IMR-90 (cell line): ENCODE measurements around the gene FAM3D. TPM values are rescaled to one million over a fixed set of nuclear protein-coding genes. Genes with fewer than 3 reads are reported as not detected.

Source experiments
- ATAC-seq: fragments of 200-7000 bp; cut with Tn5 transposase; 2 replicates; pipeline ENCODE4 v1.9.1; 2020; ENCODE audit warnings: low read depth, mild to moderate bottlenecking, moderate library complexity
- BruUV-seq: library from RNA; stranded (reverse); fragments of 400-500 nt; replicated peaks from 2 replicates; lab custom pipeline; 2021; lab: Mats Ljungman, UMichigan
- CTCF ChIA-PET: fragments of 300-600 bp; formaldehyde crosslinking; extraction: SDS; loops from one replicate; lab custom pipeline; 2021; ENCODE audit warnings: antibody characterized with exemption; lab: Yijun Ruan, JAX
- POLR2A ChIA-PET: fragments of 300-600 bp; sonication (Branson Sonifier 250); formaldehyde crosslinking; loops from one replicate; lab custom pipeline; 2022; ENCODE audit warnings: antibody characterized with exemption; ENCODE audit not compliant: unreplicated experiment; lab: Charles Lee
- DNase-seq: peaks from one replicate; pipeline ENCODE4 v3.0.0; 2013
- H2AFZ ChIP-seq: replicated peaks from 2 replicates; pipeline ENCODE3; 2013; ENCODE audit warnings: low read length, mild to moderate bottlenecking; ENCODE audit not compliant: poor library complexity
- H2AK5ac ChIP-seq: 2 replicates; pipeline ENCODE4 v1.6.1; 2013; ENCODE audit warnings: low read depth, low read length, inconsistent platforms
- H2AK9ac ChIP-seq: replicated peaks from 2 replicates; pipeline ENCODE3; 2013; ENCODE audit warnings: mild to moderate bottlenecking, low read depth, low read length, moderate library complexity; ENCODE audit not compliant: poor library complexity
- H2BK120ac ChIP-seq: 2 replicates; pipeline ENCODE4 v1.6.1; 2013; ENCODE audit warnings: low read depth, low read length, inconsistent platforms
- H2BK15ac ChIP-seq: 3 replicates; pipeline ENCODE4 v1.6.1; 2013; ENCODE audit warnings: low read depth, low read length, inconsistent platforms
- H2BK20ac ChIP-seq: 2 replicates; pipeline ENCODE4 v1.6.1; 2013; ENCODE audit warnings: low read depth, mild to moderate bottlenecking, inconsistent platforms, low read length, moderate library complexity
- H2BK5ac ChIP-seq: 2 replicates; pipeline ENCODE4 v1.6.1; 2013; ENCODE audit warnings: mild to moderate bottlenecking, low read depth, low read length, inconsistent platforms; ENCODE audit not compliant: poor library complexity, severe bottlenecking
- H3K14ac ChIP-seq: replicated peaks from 2 replicates; pipeline ENCODE4 v1.6.1; 2013; ENCODE audit warnings: low read depth, low read length, inconsistent platforms
- H3K18ac ChIP-seq: 2 replicates; pipeline ENCODE4 v1.6.1; 2013; ENCODE audit warnings: low read depth, low read length, control low read depth
- H3K23ac ChIP-seq: 2 replicates; pipeline ENCODE4 v1.6.1; 2013; ENCODE audit warnings: low read depth, low read length, inconsistent platforms
- H3K27ac ChIP-seq: 2 replicates; pipeline ENCODE4 v1.5.1; 2013; ENCODE audit warnings: mild to moderate bottlenecking, control low read depth, low read length; ENCODE audit not compliant: insufficient read depth
- H3K27me3 ChIP-seq: 2 replicates; pipeline ENCODE4 v1.6.1; 2013; ENCODE audit warnings: low read length; ENCODE audit not compliant: control insufficient read depth, insufficient read depth
- H3K36me3 ChIP-seq: 2 replicates; pipeline ENCODE4 v1.6.1; 2013; ENCODE audit warnings: low read length, mixed read lengths; ENCODE audit not compliant: control insufficient read depth, insufficient read depth
- H3K4ac ChIP-seq: 2 replicates; pipeline ENCODE4 v1.6.1; 2013; ENCODE audit warnings: low read depth, low read length, inconsistent platforms
- H3K4me1 ChIP-seq: 2 replicates; pipeline ENCODE4 v1.6.1; 2013; ENCODE audit warnings: low read length, mixed read lengths; ENCODE audit not compliant: control insufficient read depth, insufficient read depth
- H3K4me2 ChIP-seq: 2 replicates; pipeline ENCODE4 v1.6.1; 2013; ENCODE audit warnings: low read depth, mild to moderate bottlenecking, control low read depth, low read length, moderate library complexity
- H3K4me3 ChIP-seq: 2 replicates; pipeline ENCODE4 v1.5.1; 2013; ENCODE audit warnings: low read depth, mild to moderate bottlenecking, control low read depth, low read length, moderate library complexity; ENCODE audit not compliant: insufficient read depth
- H3K56ac ChIP-seq: 2 replicates; pipeline ENCODE4 v1.6.1; 2013; ENCODE audit warnings: low read length, inconsistent platforms; ENCODE audit not compliant: insufficient read depth; ENCODE audit errors: extremely low read depth
- H3K79me1 ChIP-seq, 2 experiments: 2 replicates each; pipeline ENCODE4 v1.6.1; 2013; ENCODE audit warnings: low read length in 2 of 2, inconsistent platforms in 1 of 2, low read depth in 1 of 2
- H3K9ac ChIP-seq: 2 replicates; pipeline ENCODE4 v1.6.1; 2013; ENCODE audit warnings: low read depth, low read length, control low read depth
- H3K9me1 ChIP-seq: 2 replicates; pipeline ENCODE4 v1.6.1; 2013; ENCODE audit warnings: low read length, inconsistent platforms; ENCODE audit not compliant: insufficient read depth
- H3K9me3 ChIP-seq: 2 replicates; pipeline ENCODE4 v1.6.1; 2013; ENCODE audit warnings: low read length; ENCODE audit not compliant: control insufficient read depth, insufficient read depth
- H4K20me1 ChIP-seq: 2 replicates; pipeline ENCODE4 v1.6.1; 2013; ENCODE audit warnings: low read length, inconsistent platforms; ENCODE audit not compliant: insufficient read depth
- H4K5ac ChIP-seq: 2 replicates; pipeline ENCODE4 v1.6.1; 2013; ENCODE audit warnings: mild to moderate bottlenecking, low read depth, low read length, control low read depth
- H4K8ac ChIP-seq, 2 experiments: 2 replicates each; pipeline ENCODE4 v1.6.1; 2013; ENCODE audit warnings: low read depth in 2 of 2, low read length in 2 of 2, control low read depth in 1 of 2, inconsistent platforms in 1 of 2
- H4K91ac ChIP-seq: 2 replicates; pipeline ENCODE4 v1.6.1; 2013; ENCODE audit warnings: low read depth, low read length, inconsistent platforms; ENCODE audit not compliant: insufficient read depth
- BHLHE40 ChIP-seq: fragments of 150-350 bp; IDR thresholded peaks from 2 replicates; pipeline ENCODE4 v1.6.1; 2016; ENCODE audit warnings: mild to moderate bottlenecking, low read depth, low read length
- CEBPB ChIP-seq: IDR thresholded peaks from 2 replicates; pipeline ENCODE4 v1.6.1; 2012; ENCODE audit warnings: low read depth, low read length, improper control_type of control experiment
- CHD1 ChIP-seq: IDR thresholded peaks from 2 replicates; pipeline ENCODE4 v1.6.1; 2012; ENCODE audit warnings: low read depth, low read length, improper control_type of control experiment
- CTCF ChIP-seq: conservative IDR thresholded peaks from 2 replicates; pipeline ENCODE4 v1.5.1; 2012; ENCODE audit warnings: mild to moderate bottlenecking, low read depth, low read length, improper control_type of control experiment
- FOS ChIP-seq: fragments of 150-350 bp; IDR thresholded peaks from 2 replicates; pipeline ENCODE4 v1.6.1; 2016; ENCODE audit warnings: low read depth, low read length
- MAFK ChIP-seq: IDR thresholded peaks from 2 replicates; pipeline ENCODE4 v1.6.1; 2012; ENCODE audit warnings: low read depth, low read length, improper control_type of control experiment
- MAZ ChIP-seq: IDR thresholded peaks from 2 replicates; pipeline ENCODE4 v1.6.1; 2012; ENCODE audit warnings: low read depth, mild to moderate bottlenecking, low read length, improper control_type of control experiment, moderate library complexity, borderline replicate concordance
- MXI1 ChIP-seq: IDR thresholded peaks from 2 replicates; pipeline ENCODE4 v1.6.1; 2012; ENCODE audit warnings: low read depth, mild to moderate bottlenecking, low read length, moderate library complexity, borderline replicate concordance
- NFE2L2 ChIP-seq: fragments of 150-350 bp; IDR thresholded peaks from 2 replicates; pipeline ENCODE4 v1.6.1; 2016; ENCODE audit warnings: low read depth, mild to moderate bottlenecking, low read length
- POLR2A ChIP-seq: IDR thresholded peaks from 2 replicates; pipeline ENCODE4 v1.6.1; 2012; ENCODE audit warnings: mild to moderate bottlenecking, low read depth, low read length
- RAD21 ChIP-seq: IDR thresholded peaks from 2 replicates; pipeline ENCODE4 v1.6.1; 2012; ENCODE audit warnings: low read length, improper control_type of control experiment
- RCOR1 ChIP-seq: IDR thresholded peaks from 2 replicates; pipeline ENCODE4 v1.6.1; 2012; ENCODE audit warnings: mild to moderate bottlenecking, low read length, improper control_type of control experiment; ENCODE audit not compliant: insufficient replicate concordance
- RFX5 ChIP-seq: IDR thresholded peaks from 2 replicates; pipeline ENCODE4 v1.8.0; 2012; ENCODE audit warnings: low read depth, mild to moderate bottlenecking, low read length, moderate library complexity
- SMC3 ChIP-seq: fragments of 150-350 bp; IDR thresholded peaks from 2 replicates; pipeline ENCODE4 v1.6.1; 2016; ENCODE audit warnings: low read depth, mild to moderate bottlenecking, antibody characterized with exemption, low read length, moderate library complexity
- USF2 ChIP-seq: fragments of 150-350 bp; IDR thresholded peaks from 2 replicates; pipeline ENCODE4 v1.6.1; 2017; ENCODE audit warnings: mild to moderate bottlenecking, antibody characterized with exemption, low read length, low read depth
- WGBS, 2 experiments: methylation state at CpG; one replicate each; pipeline versions ENCODE4 v1.1.5 to v1.1.7; 2013; ENCODE audit warnings: missing lambda C conversion rate in 2 of 2; ENCODE audit not compliant: insufficient read length in 1 of 2; ENCODE audit errors: extremely low coverage in 2 of 2; 5-methylcytosine and 5-hydroxymethylcytosine counted together
- dilution Hi-C: fragments of 300-500 bp; cut with HindIII; formaldehyde crosslinking; loops from one replicate; pipeline ENCODE4 v1.14.3; 2018; ENCODE audit warnings: low sequenced_read_pairs; ENCODE audit not compliant: unreplicated experiment
- in situ Hi-C: fragments of 300-500 bp; cut with MboI; formaldehyde crosslinking; loops from 3 replicates; pipeline ENCODE4 v1.14.3; 2019; ENCODE audit warnings: low sequenced_read_pairs, inconsistent platforms, mixed read lengths
- intact Hi-C: fragments of 100-400 bp; cut with micrococcal nuclease; formaldehyde crosslinking; loops from 2 replicates; pipeline ENCODE4 v1.10.0; 2022
- polyA plus RNA-seq, 3 experiments: library from polyadenylated mRNA; depleted of rRNA; stranded (reverse); fragments of >200 nt; gene quantifications; 2 replicates each; pipeline ENCODE4 v1.2.3, GENCODE V29; 2012; ENCODE audit warnings: low replicate concordance in 1 of 3
- total RNA-seq: library from RNA; depleted of rRNA; stranded (reverse); fragments of >200 nt; gene quantifications from 2 replicates; pipeline ENCODE4 v1.2.3, GENCODE V29; 2012
- TF ChIP-seq, protein P1 (sequence below): fragments of 150-350 bp; IDR thresholded peaks from 2 replicates; pipeline ENCODE4 v1.6.1; 2016; ENCODE audit warnings: low read depth, mild to moderate bottlenecking, low read length, moderate library complexity, borderline replicate concordance

FAM3D gene
- total and polyA plus RNA-seq, 2 of the 4 experiments (the other 2 are of a cell fraction), result not detected

- BruUV-seq, result no TSS peak
- H2AK5ac ChIP-seq, result no peak overlapping the region
- no peaks in the 10 kb centered on the region for H3K79me1 ChIP-seq
- intact Hi-C loops (no loop called here), dilution Hi-C loops (no loop called here), in situ Hi-C loops (no loop called here)
- H3K23ac ChIP-seq, result no peak overlapping the region
- no peak overlapping the region for H4K91ac ChIP-seq
- H3K4ac ChIP-seq, result no peak overlapping the region
- ChIA-PET POLR2A (no interaction called here), CTCF (no interaction called here)
- no peaks in the 10 kb centered on the region for H3K36me3 ChIP-seq
- H2BK5ac ChIP-seq, result no peak overlapping the region
- no peak overlapping the region for H2BK20ac ChIP-seq
- no peak overlapping the region for H3K56ac ChIP-seq
- H4K5ac ChIP-seq, result no peak overlapping the region
- no peak overlapping the region for H3K4me2 ChIP-seq
- WGBS, 2 experiments, result 20% methylated on average over 2 of the region's 3 CpGs; no CpG with 5 or more reads in 1 of the 2 experiments
- H4K8ac ChIP-seq, result no peak overlapping the region
- H3K9me1 ChIP-seq, result no peaks in the 10 kb centered on the region
- no peak for DNase-seq
- H3K27ac ChIP-seq, result no peak overlapping the region
- H2AFZ ChIP-seq, result no peak overlapping the region
- H2BK120ac ChIP-seq, result no peak overlapping the region
- no peak overlapping the region for H2AK9ac ChIP-seq
- no peak overlapping the region for H3K4me3 ChIP-seq
- H3K4me1 ChIP-seq, result no peaks in the 10 kb centered on the region
- H4K20me1 ChIP-seq, result no peaks in the 10 kb centered on the region
- ATAC-seq, result no peak
- H3K9ac ChIP-seq, result no peak overlapping the region
- TF ChIP-seq CEBPB (no peak), MAFK (no peak), RFX5 (no peak), MAZ (no peak), RCOR1 (no peak), CTCF (no peak), POLR2A (no peak), USF2 (no peak), FOS (no peak), RAD21 (no peak), BHLHE40 (no peak), NFE2L2 (no peak), MXI1 (no peak), CHD1 (no peak), SMC3 (no peak)
- TF ChIP-seq, protein P1, sequence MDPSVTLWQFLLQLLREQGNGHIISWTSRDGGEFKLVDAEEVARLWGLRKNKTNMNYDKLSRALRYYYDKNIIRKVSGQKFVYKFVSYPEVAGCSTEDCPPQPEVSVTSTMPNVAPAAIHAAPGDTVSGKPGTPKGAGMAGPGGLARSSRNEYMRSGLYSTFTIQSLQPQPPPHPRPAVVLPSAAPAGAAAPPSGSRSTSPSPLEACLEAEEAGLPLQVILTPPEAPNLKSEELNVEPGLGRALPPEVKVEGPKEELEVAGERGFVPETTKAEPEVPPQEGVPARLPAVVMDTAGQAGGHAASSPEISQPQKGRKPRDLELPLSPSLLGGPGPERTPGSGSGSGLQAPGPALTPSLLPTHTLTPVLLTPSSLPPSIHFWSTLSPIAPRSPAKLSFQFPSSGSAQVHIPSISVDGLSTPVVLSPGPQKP, result no peak
- H2BK15ac ChIP-seq, result no peak overlapping the region
- no peaks in the 10 kb centered on the region for H3K9me3 ChIP-seq
- no peak overlapping the region for H3K18ac ChIP-seq
- no peak overlapping the region for H3K14ac ChIP-seq
- H3K27me3 ChIP-seq, result no peaks in the 10 kb centered on the region
Observed at GRCh38 chr3:58707390-58707930, 40.9 kb upstream of the FAM3D start.
